ENCODE measurements around the gene CTAGE1.
"Not testable (repeated sequence)": the region's sequence is repeated elsewhere in the genome, so short reads cannot be mapped to it uniquely, and the experiment has no call there.

CTAGE1 gene

DNA sequence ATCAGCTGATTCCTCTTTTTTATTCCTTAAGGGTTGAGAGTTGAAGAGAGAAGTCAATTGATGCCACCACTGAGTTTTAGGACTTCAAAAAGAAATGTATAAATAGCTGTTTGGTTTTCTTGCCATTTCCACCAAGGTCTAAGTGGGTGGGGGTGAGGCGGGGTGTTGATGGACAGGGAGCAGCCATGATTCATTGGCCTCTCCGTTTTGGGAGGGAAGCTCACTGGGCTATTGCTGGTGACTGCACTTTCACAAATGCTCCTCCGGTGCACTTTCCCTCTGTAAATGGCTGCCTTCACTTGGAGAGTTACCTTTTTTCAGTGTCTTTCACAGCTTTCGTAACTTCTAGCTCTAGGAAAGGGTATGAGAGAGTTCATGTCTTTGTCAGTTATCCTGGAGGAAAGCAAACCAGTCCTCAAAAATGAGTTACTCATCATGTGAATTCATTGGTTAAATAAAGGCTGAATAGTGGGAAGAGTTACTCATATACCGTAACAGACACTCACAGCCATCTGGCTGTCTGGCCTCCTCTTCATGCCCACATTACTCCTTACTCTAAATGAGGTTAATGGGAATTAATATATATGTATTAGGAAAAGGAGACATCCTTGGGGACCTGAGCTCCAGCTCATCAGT, 17.4 kb upstream of the CTAGE1 start:
- no peak for DNase-seq (ENCODE audit: low read depth in 3 of 3)

DNA sequence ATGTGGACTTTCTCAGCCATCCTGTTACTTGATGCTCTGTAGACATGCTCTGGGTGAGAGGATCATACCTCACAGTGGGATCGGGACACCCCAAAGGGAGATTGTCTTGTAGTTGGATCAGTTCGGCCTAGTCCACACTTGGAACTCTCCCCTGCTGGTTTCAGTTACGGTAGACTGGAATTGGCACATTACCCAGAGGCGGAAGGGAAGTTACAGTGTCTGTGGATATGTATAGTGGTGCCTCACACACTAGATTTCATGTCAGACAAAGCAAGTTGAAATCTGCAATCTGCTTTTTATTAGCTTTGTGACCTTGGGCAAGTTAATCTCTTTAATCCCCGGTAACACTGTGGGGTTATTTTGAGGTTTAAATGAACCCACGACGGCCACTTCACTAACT, 16.2 kb upstream of the CTAGE1 start:
- DNase-seq (ENCODE audit: low read depth in 3 of 3): no peak

DNA sequence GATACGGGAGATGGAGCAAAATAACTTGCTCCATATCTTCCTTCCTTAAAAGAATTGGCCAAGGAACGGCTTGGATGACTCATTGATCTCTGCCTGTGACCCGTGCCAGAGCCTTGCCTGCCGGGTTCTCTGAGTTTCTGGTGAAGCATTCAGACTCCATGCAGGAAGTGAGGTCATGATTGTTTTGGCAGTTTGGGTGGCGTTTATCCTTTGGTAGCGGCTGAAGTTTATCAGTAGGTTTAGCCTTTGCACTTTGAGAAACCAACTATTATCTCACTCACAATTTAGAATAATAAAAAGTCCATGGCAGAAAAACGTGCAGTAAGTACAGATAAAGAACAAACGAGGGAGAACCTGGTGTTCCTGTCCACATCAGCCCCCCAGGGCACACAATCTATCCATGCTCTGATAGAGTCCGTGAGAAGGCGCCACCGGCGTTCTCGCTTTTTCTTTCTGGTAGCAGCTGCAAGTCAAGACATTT, 15.0 kb upstream of the CTAGE1 start:
- no peak for DNase-seq (ENCODE audit: low read depth in 3 of 3)

DNA sequence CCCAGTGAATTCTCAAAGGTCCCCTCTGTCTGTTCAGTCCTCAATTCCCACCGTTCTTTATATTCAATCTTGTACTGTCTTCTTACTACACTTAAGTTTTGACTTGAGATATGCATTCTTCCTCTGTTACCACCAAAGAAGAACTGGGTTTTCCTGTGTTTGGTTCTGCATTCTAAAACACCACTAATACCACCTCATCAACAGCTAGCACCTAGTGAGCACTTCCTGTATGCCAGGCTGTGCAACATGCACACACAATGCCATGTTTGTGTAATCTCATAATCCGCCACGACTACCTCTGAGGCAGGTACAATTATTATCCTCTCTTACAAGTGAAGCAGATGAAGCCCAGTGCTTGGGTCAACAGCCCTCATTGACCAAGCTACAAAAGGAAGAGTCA, 11.8 kb upstream of the CTAGE1 start:
- no peak for DNase-seq (ENCODE audit: low read depth in 3 of 3)

DNA sequence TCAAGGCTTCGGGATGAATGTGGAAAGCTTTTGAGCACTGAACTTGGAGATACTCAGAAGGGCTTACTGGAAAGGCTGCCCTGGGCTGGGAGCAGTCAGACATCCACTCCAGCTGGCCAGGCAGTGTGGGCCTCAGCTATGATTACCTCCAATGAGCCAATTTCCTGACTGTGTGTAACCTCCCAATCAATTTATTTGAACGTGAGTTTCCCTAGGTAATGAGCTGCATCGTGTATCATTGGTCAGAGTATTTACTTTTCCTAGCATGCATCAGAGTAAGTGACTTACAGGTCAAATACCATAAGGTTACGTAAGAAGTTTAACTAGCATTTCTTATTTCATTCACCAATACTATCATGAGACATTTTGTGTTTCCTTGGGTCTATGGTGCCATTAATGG, 11.0 kb upstream of the CTAGE1 start:
- no peak for DNase-seq (ENCODE audit: low read depth in 3 of 3)

DNA sequence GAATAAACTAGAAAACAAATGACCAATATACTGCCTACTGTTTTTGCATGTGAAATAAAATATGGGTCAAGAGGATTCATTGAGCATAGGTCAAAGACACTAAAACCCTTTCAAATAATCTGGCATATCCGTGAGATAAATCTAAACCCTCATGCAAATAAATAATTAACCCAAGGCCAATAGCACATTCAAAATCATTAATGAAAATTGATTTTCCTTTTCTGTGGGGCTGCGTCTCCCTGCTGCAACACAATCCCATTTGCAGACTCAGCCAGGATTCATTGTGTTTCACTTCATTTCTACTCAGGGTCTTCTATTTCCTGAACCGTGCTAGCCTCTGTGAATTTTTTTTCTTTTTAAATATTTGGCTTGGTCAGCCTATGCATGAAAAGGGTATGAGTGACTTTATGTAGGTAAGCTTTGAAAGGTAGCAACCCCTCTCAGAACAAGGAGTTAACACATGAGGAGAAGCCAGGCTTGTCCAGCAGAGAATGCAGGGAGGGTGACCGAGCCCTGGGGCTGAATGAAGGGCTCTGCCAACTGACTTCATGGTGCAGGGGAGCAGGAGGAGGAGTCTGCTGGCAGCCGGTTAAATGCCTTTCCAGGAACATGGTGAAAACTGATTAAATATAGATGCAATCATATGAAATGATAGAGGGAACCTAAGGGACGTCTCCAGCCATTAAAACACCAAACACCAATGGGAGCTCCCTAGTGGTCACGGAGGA, 10.3 kb upstream of the CTAGE1 start:
- no peak for DNase-seq (ENCODE audit: low read depth in 3 of 3)

DNA sequence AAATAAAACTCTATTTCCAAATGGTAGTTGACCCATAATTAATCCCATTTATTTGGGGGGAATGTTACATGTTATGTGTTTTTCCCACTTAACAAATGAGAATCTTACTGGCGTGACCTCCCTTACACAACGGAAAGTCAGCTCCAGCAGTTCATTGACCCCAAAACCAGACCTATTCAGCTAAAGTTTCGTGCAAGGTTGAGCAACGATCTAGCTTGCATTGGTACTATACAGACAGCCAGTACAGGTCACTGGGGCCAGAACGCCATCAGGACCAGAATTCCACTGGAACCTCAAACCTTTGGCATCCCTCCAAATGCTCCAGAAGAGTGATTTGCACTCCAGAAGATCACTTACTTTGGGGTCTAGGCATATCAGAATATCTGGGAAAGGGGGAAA, 6.8 kb upstream of the CTAGE1 start:
- no peak for DNase-seq (ENCODE audit: low read depth in 3 of 3)

DNA sequence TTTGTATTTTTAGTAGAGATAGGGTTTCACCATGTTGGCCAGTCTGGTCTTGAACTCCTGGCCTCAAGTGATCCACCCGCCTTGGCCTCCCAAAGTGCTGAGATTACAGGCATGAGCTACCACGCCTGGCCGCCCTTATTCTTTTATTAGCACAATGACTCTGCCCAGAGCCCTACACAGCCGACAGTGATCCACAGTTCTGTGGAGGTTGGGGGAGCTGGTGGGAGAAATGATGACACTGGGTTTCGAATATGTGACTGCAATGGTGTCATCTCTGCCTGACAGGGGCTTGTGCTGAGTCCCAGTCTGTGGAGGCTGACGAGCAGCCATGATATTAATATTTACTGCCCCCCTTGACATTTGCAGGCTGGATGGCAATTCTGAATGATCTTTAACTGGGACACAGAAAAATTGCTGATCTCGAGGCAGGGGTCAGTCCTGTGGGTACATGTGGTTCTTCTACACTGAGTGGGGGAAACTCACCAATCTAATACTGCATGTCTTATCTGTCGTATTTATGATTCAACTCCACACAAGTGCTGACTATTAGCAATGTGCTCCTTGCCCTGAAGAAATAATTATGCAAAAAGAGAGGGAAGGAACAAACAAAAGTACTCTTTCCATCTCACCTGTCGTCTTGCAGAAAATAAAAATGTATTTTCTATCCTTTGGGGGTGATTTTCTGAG, 6.3 kb upstream of the CTAGE1 start:
- DNase-seq (ENCODE audit: low read depth in 3 of 3): no peak

DNA sequence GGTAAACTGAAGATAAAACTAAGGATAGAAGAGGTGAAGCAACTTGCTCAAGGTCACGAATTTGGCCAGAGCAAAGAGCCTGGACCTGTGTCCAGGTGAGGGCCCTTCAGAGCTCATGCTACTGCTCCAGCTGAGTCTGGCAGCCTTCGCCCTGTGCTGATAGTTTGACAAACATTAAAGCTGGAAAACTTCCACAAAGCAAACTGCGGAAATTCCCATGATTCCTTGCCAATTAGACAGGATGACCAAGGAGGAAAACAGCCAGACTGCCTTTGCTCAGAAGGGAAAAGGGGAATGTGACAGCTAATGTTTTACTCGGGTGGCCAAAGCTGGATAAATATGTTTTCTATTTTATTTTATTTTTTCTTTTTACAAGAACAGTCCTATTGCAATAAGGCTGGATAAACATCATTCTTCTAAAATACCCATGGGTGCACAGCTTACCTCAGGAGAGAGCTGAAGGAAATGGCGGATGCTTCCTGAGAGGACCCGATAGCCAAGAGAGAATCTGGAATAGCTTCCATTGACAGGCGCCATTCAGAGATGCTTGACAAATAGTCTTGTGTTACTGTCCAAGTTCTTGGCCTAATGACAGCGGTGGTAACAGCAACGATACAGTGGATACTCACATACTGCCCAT, 5.3 kb upstream of the CTAGE1 start:
- no peak for DNase-seq (ENCODE audit: low read depth in 3 of 3)

DNA sequence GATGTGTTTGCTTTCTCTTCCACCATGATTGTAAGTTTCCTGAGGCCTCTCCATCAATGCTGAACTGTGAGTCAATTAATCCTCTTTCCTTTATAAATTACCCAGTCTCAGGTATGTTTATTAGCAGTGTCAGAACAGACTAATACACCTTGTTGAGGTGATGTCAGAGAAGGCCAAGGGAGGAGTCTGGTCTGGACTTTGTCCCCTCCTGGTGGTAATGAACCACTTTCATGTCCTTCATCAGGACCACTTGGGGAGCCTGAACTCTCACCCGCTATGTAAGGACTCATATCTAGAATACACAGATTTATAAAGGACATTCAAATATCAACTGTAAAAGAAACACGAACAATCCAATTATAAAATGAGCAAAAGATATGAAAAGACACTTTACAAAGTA, 2.9 kb upstream of the CTAGE1 start:
- no peak for DNase-seq (ENCODE audit: low read depth in 3 of 3)

DNA sequence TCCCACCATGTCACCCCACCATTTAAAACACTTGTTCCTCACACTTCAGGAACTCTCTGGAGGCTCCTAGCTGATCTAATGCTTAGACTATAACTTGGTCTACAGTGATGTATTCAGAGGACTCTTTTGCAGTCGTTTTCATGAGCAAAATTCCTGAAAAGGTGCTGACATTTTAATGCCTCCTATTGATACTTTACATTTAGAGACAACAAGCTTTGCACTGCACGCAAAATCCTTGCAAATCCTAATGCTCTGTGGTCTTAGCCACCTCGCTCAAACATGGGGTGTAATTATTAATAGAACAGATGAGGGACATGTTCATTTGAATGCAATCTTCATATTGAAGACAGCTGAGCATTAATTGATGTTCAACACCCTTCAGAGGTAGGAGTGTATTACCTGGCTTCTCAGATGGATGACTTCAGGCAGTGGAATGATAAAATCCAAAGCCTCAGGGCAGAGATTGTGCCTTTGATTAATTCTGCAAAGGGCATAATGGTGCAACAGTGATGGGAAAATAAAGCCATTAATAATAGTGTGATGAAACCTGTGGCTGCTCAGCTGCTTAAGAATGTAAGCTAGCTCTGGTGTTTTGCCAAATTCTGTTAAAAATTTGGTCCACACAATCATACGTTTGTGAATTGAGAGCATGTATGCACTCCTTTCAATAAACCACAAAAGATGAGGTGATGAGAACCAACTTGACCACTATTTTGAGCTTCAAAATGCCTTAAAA, 5.4 kb downstream of the CTAGE1 start:
- DNase-seq (ENCODE audit: low read depth in 3 of 3): no peak

DNA sequence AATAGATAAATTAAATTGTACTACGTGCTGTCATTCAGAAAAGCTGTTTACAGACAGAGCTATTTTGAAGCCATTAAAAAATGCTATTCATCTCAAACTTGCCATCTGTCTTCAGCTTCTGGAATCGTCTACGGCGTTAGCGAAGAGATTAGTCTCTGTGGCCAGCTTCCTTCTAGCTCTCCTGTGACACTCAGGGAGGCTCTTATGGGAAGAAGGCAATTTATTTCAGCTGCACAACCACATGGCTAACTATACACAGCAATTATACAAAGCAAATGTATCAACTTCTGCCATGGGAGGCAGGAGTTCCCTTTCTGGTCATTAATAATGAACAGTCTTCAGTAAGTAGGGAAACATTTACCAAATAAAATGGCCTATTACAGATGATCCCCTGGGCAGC, 6.3 kb downstream of the CTAGE1 start:
- DNase-seq (ENCODE audit: low read depth in 3 of 3): no peak

DNA sequence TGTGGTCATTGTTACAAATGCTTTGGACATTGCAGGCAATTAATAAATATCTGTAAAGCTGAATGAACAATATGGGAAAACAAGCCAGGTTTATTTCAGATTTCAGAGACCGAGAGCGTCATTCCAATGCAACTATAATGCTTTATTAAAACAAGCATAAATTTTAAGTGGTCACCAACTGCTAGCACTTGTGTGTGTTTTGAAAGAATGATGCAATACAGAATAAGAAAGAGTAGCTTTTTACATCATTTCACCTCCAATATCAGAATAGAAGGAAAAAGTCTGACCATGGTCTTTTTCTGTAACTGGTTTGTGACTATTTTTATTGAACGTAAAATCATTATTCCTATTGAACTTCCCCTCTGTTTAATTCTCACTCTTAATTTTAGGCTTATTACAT, 7.6 kb downstream of the CTAGE1 start:
- DNase-seq (ENCODE audit: low read depth in 3 of 3): no peak

DNA sequence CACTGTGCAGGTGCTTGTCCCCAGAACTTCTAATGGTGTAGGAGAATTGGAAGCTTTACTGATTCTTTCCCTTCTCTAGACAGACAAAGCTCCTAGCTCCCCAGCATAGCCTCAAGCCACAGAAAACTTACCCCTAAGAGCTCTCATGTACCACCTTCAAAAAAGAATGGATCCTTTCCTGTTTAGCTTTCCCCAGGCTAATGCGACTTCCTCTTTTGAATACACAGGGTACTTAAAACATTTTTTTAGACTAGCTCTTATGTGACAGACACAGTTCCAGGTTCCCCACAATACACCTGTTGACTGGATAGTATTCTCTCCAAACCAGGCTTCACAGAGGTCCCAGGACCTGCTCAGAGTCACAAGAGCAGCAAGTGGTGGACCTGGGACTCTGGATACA, 8.3 kb downstream of the CTAGE1 start:
- DNase-seq (ENCODE audit: low read depth in 3 of 3): no peak

DNA sequence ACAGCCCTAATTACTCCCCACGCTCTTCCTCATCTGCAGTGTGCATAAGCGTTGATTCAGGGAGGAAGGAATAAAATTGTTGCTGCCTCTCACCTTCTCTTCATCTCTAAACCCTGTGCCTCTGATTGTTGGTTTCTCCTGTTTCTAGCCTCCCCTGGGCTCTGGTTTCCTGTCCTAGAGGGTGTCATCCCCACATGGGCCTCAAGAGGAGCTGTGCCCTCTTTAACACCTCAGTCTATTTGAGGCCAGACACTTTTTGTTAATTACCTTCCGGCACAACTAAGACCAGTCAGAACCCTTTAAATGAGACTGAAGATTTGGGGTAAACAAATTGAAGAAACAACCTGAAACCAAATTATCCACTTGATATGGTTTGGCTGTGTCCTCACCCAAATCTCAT, 9.7 kb downstream of the CTAGE1 start:
- no peak for DNase-seq (ENCODE audit: low read depth in 3 of 3)

DNA sequence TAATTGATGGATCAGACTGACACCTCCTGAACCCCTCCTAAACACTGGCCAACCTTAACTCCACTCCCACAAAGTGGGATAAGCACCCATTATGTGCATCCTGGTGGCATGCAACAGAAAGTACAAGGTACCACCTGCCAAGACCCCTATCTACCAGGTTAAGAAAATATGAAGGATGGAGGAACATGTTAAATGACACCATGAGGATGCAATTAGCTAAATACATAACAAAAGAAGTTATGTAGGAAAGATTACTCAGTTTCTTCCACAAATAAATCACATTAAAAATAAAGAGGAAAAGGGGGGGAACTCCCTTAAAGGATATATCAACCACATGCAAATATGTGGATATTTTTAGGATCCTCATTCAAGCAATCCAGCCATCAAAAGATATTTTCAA, 12.6 kb downstream of the CTAGE1 start:
- no peak for DNase-seq (ENCODE audit: low read depth in 3 of 3)

DNA sequence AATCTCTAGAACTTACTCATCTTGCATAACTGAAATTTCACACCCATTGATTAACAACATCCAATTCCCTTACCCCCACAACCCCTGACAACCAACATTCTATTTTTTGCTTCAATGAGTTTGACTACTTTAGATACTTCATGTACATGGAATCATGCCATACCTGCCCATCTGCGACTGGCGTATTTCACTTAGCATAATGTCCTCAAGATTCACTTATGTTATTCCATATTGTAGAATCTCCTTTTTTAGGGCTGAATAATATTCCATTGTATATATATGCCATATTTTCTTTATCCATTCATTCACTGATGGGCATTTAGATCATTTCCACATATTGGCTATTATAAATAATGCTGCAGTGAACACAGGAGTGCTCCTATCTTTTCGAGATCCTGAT, 13.8 kb downstream of the CTAGE1 start:
- DNase-seq (ENCODE audit: low read depth in 3 of 3): no peak

DNA sequence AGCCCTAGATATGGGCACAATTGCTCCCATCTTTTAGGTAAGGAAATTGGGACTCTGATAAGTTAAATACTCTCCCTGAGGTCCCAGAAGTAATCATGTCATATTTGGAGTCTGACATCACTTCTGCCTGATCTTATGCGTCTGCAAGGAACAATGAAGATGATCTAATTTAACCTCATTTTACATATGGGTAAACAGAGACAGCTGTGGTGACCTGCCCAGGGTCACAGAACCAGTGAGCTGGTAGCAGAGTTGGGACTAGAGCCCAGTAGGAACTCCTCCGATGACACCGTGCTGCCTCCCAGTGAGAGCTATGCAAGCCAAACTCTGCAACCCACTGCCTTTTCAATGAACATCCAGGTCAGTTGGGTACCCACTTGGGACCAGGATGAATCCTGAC, 17.8 kb downstream of the CTAGE1 start:
- no peak for DNase-seq (ENCODE audit: low read depth in 3 of 3)

DNA sequence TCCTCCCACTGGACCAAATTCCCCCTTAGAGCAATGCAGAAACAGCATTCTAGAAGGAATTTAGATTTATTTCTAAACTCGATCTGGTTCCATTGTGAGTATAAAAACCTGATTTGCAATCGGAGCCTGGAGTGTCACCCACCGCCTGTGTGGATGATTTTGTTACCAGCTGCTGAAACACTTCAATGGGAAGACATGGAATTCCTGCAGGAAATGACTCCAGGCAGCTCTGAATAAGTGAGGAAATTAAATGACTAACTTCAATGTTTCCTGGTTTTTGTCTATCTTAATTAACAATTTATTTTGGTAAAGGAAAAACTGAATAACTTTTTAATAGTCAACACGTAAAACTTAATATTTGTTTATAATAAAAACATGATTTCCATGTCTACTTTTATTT, 19.3 kb downstream of the CTAGE1 start:
- DNase-seq (ENCODE audit: low read depth in 3 of 3): no peak

DNA sequence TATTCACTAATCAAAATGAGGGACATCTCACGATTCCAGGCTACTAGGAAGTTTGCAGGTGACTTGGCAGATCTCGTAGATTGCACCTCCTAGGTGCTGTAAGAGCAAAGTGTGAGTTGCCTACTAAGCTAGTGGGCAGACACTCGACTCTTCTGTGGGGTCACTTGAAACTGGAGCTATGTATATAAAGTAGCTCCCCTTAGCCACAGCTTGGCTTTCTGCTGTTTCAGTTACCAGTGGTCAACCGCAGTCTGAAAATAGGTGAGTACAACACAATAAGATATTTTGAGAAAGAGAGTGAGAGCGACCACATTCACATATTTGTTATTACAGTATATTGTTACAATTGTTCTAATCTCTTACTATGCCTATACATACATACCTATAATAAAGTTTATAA, 23.3 kb downstream of the CTAGE1 start:
- DNase-seq (ENCODE audit: low read depth in 3 of 3): no peak

DNA sequence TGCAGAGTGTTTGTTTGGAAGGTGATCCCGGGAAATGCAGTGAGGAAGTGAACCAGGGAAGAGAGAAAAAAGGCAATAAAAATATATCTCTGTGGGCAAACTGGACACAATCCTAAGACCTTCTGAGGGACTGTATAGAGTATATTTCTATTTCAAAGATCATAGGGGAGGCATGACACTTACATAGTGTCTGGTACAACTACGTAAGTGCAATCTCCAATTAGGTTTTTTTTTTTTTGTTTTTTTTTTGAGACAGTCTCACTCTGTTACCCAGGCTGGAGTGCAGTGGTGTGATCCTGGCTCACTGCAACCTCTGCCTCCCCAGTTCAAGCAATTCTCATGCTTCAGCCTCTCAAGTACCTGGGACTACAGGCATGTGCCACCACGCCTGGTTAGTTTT, 24.6 kb downstream of the CTAGE1 start:
- not testable (repeated sequence) for DNase-seq (ENCODE audit: low read depth in 3 of 3)

Measured in stimulated activated CD4-positive, alpha-beta T cell treated with anti-CD3 and anti-CD28 coated beads, TNF-alpha, amount 100 ng/mL, for 48 hours (primary cell).